GM21515 (cell line): ENCODE results near the gene BBS12.
"Not testable (repeated sequence)": the region's sequence is repeated elsewhere in the genome, so short reads cannot be mapped to it uniquely, and the experiment has no call there.

Source experiments
- ATAC-seq: cut with Tn5 transposase; IDR thresholded peaks from one replicate; pipeline ENCODE4 v1.9.1; 2021; ENCODE audit not compliant: unreplicated experiment

Gene BBS12

GRCh38 chr4:122764071-122764820, 31.7 kb downstream of the BBS12 start:
- ATAC-seq = no peak

GRCh38 chr4:122764821-122765215, 32.3 kb downstream of the BBS12 start:
- peak; percentile 80 for ATAC-seq

- ATAC-seq = no peak
These were observed 33.3 kb downstream of the BBS12 start for GRCh38 chr4:122765692-122766352.

- no peak for ATAC-seq
These were observed 33.8 kb downstream of the BBS12 start for GRCh38 chr4:122766353-122766705.

GRCh38 chr4:122766950-122767349, 34.4 kb downstream of the BBS12 start:
- no peak for ATAC-seq

- ATAC-seq = no peak
These were observed 39.2 kb downstream of the BBS12 start for GRCh38 chr4:122771724-122772123.

GRCh38 chr4:122772311-122772710, 39.8 kb downstream of the BBS12 start:
- no peak for ATAC-seq

- ATAC-seq = no peak
These were observed 40.5 kb downstream of the BBS12 start for GRCh38 chr4:122772986-122773385.

GRCh38 chr4:122775039-122775438, 42.5 kb downstream of the BBS12 start:
- ATAC-seq = no peak

GRCh38 chr4:122775987-122776836, 43.7 kb downstream of the BBS12 start:
- no peak for ATAC-seq

GRCh38 chr4:122776916-122777315, 44.4 kb downstream of the BBS12 start:
- ATAC-seq = no peak

GRCh38 chr4:122777846-122778673, 45.6 kb downstream of the BBS12 start:
- no peak for ATAC-seq

GRCh38 chr4:122781486-122781885, 49.0 kb downstream of the BBS12 start:
- ATAC-seq = no peak

GRCh38 chr4:122783301-122784215, 51.1 kb downstream of the BBS12 start:
- ATAC-seq = no peak

- no peak for ATAC-seq
These were observed 51.8 kb downstream of the BBS12 start for GRCh38 chr4:122784261-122784660.

GRCh38 chr4:122785099-122785498, 52.6 kb downstream of the BBS12 start:
- ATAC-seq = no peak

GRCh38 chr4:122786296-122786695, 53.8 kb downstream of the BBS12 start:
- not testable (repeated sequence) for ATAC-seq

- not testable (repeated sequence) for ATAC-seq
These were observed 54.4 kb downstream of the BBS12 start for GRCh38 chr4:122786920-122787319.

- ATAC-seq = no peak
These were observed 55.4 kb downstream of the BBS12 start for GRCh38 chr4:122787940-122788339.

GRCh38 chr4:122788935-122789334, 56.4 kb downstream of the BBS12 start:
- no peak for ATAC-seq
